HG03342 (cell line): ENCODE measurements around the gene CHSY1.

Experiments
- ATAC-seq: cut with Tn5 transposase; IDR thresholded peaks from one replicate; pipeline ENCODE4 v1.9.1; 2021; ENCODE audit warnings: mild to moderate bottlenecking, moderate library complexity; ENCODE audit not compliant: unreplicated experiment

CHSY1 gene

DNA sequence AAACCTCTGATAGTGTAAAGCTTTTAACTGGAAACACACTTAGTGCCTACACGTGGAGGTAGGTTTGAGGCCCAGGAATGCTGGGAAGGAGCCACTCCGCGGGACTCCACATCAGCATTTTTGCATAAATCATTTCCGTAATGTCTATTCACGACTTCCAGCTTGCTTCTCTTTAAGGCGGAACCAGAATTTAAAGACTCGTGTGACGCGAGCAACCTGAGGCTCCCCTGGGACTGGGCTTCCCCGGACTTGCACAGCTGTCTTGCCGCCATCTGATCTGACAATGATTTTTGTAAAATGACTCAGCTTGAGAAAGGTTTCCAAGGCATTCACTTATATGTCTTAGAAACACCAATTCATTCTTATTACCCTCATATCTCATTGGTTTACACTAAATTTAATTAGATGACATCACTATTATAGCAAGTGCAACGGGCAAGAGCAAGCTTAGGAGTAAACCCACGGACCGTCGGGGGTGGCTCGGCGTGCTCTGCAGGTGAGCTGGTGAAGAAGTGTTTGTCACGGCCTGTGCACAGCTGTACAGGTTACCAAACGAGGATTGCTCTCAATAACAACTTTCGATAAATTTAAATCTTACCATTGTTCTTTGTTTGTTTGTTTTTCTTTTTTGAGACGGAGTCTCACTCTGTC lies 95.2 kb downstream of the CHSY1 start:
- ATAC-seq: peak; percentile 89

DNA sequence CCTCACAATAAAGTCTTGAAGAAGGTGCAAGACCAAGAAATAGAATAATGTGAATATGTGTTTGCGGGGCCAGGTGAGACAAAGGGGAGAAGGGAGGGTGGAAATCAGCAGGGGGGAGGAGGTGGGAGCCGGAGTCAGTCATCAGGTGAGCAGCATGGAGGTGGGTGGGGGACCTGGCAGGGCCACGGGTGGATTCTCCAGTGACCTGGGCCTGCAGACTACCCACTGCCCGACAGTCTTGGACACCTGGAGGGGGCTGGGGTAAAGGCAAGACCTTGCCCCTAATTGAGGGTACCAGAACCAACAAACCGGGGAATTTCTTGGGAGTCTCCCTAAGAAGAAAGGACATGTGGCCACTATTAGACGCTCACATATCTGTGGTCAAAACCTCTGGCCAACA lies 95.8 kb downstream of the CHSY1 start:
- ATAC-seq: peak; percentile 7

DNA sequence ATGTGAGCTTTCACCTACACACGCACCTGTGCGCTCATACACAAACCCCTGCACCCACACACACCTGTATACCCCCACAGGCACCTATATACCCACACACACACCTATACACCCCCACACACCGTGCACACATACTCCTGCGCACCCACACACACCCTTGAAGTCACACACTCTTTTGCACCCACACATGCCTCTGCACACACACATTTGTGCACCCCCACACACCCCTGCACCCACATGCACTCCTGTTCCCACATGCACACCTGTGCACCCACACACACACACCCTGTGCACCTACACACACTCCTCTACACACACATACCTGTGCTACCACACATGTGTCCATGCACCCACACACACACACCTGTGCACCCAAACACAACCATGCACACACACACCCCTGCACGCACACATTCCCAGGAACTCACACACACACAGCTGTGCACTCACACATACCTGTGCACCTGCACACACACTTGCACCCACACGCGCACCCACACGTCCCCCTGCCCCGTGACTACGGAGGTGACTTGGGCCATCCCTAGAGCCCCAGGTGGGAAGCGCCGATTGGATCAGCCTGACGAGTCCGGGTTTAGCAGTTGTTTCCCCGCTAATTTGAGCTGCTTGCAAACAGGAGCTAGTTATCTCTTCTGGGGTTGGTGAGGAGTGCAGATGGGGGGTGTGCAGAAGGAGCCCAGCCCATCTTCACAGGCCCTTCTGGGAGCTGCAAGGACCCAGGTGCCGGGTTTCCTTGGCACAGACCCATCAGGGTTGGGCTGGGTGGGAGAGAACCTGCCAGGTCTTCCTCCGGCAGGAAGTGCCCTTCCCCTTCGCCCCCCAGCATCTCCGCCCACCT lies 97.8 kb downstream of the CHSY1 start:
- no peak for ATAC-seq

DNA sequence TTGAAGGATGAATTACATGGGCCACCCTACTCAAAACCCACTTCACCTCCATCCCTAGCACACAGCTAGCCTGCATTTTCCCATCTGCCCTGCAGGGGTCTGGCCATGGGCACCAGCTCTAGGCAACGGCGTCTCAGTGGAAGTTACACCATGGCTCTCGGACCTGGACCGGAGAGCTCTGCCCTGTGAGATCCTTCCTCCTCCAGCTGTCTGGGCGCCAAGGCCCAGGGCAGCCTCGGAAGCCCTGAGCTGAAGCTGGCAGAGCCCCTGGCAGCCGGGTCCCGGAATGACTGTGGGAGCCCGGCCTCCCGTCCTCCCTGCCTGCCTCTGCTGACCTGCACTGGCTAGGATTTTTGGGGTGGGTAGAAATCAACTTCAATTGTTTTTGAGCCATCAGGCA lies 98.9 kb downstream of the CHSY1 start:
- ATAC-seq: no peak

DNA sequence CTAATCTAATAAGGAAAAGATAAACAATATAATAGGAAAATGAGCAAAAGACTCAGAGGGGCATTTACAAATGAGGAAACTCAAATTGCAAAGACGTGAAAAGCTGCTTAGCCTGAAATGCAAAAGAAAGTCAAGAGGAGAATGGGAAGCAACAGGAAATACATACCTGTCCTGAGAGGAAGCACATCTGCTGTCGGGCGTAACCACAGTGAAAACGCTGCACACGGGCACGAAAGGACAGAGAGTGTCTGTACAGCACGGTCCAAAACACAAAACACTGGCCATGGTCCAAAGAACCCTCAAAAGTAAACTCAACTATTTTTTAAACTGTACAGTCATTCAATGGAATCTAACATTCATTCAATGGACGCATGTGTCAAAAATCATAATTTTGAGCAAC lies 100.6 kb downstream of the CHSY1 start:
- no peak for ATAC-seq

DNA sequence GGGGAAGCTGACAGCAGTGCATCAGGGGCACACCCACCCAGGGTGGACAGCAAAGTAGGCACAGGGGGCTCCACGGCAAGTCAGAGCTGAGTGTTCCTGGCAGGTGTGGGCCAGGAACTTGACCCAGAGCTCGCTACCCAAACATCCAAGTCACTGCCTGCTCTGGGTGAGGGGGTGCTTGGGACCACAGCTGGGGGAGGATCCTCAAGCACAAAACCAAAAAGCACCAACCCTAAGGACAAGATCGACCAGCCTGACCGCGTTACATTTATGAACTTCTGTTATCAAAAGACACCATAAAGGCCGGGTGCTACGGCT lies 101.2 kb downstream of the CHSY1 start:
- no peak for ATAC-seq

DNA sequence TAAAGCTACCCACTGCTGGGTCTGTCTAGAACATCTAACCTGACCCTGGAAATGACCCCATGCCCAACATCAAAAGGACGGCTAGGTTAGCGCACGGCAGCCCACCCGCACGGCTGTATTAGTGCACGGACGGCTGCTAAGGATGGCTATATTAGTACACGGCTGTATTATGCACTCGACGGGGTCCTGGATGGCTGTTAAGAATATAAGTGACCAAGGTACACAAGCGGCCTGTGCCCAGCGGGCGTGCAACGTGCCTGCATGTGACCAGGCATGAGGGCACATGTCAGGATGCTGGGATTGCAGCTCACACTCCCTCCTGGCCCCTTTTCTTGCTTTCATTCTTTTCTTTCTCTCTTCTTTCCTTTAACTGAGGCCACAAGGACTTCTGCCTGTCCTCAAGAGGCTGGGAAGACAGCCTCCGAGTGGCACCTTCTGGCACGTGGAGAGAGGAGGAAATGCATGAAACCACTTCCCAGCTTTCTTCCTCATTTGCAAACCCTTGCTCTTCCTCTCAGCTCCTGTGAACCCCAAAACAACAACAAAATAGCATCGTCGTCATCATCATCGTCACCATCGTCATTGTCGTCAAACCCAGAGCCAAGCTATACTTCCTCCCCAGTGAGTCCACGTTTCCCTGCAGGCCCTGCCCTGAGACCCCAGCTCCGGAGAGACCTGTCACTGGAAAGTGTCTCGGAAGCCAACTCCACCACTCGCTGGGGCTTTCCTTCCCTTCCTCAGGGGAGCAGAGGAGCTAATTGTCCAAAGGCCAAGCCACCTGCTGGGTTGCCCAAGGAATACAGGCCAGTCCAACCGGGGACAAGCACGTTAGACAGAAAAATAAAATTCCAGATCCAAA lies 101.8 kb downstream of the CHSY1 start:
- ATAC-seq: no peak

DNA sequence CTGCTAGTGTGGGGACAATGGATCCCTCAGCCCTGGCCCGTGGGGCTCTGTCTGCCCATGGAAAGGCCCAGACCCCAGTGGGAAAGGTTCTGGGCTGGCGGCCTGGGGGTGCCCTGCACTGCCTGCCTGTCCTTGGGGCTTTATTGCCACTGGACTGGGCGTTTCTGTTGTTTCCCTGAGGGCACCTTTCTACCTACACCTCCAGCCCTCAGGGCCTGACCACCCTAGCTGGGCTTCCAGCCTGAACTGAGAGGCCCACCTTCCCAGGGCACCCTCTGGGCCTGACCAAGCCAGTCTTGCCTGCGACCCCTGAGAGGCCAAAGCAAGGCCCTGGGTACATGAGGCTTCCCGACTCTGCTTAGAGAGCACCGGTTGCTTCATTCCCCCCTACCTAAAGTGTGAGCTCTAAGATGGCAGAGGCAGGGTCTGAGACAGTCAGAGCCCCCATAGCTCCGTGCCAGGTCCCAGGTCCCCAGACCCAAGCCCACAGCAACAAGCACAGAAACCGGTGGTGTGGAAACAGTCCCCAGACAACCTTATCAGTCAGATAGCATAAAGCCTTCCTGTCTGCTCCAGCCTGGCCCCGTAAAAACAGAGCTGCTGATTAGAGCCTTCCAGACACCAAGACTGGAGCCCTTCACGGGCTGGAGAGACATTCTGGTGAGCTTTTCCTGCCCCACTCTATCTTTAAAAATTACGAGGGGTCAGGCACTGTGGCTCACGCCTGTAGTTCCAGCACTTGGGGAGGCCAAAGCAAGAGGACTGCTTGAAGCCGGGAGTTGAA lies 102.8 kb downstream of the CHSY1 start:
- ATAC-seq: no peak

DNA sequence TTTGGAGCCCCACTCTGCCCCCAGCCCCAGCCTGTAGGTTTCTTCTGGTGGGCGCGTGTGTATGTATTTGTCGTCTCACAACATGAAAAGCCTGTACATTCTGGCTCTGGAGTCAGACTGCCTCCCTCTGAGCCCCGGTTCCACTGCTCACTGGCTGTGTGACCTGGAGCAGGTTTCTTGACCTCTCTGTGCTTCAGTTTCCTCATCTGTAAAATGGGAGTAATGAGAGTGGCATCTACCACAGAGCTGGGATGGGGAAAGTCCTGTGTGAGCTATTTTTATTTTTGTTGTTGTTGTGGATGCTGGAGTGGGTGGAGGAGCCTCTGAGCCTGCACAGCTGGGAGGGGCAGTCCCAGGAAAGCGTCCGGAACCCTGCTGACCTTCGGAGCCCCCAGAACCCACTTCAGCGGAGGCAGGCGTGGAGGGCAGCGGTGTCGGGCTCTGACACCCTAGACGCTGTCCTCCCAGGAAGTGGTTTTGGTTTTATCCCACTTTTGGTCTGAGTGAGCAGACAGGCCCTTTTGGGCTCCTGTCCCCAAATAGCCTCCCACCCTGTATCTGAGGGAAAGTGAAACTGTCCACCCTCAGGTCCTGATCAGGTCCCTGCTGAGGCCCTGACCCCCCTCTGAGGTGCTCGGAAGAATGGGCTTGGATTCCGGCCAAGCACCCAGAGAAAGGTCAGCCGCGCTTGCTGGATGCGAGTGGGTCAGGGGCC lies 103.5 kb downstream of the CHSY1 start:
- peak; percentile 58 for ATAC-seq

DNA sequence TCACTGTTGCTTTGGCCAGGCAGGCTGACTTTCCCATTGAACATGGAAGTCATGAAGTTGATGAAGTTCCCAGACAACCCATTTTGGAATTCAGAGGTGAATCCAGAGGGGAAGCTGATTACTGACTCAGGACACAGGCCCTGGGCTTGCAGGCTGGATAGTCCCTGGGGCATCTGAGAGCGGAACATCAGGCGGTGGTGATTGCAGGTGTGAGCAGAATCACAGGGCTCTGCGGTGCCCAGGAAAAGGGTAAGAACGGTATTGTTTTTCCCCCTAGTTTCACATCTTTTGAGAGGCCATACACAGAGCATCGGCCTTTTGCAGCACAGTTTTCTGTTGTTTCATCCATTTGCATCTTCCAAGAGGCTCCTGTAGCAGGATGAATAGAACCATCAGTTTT lies 104.7 kb downstream of the CHSY1 start:
- ATAC-seq: no peak

DNA sequence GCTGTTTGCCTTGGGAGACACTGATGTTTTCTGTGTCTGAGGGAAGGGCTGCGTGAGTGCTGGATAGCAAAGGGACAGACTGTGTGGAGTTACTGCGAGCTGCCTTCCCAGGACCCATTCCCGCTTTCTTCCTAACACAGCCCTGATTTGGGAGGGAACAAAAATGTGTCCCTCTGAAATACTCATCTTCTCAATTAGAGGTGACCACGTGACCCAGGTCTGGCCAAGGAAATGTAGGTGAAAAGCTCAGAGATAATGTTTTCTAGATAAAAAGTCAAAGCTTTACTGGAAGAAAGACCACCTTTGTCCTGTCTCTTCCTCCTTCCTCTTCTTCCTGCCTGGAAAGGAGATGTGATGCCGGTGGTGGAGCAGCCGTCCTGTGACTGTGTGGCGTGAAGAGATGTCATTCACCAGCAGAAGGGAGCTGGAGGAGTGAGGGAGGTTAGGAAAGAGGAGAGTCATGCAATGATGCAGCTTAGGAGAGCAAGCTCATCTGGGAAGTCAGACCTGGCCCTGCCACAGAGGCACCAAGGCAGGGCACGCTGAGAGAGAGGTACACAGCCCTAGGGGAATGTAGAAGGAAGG lies 105.6 kb downstream of the CHSY1 start:
- ATAC-seq: no peak

DNA sequence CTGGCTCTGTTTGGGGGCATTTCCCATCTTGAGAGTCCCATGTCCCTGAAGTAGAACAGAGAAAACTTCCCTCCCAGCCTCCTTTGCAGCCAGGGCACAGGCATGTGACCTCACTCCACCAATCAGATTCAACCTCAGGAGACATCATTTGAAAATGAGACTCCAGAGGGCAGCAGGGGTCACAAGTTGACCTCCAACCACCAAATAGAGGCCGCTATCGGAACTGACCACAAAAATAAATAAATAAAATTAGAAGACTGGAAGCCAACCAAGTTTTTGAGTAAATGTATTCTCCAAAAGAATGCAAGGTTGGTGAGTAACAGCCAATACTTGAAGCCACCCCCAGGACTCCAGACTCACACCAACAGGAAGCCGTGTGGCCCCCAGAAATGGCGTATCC lies 106.5 kb downstream of the CHSY1 start:
- ATAC-seq: no peak

DNA sequence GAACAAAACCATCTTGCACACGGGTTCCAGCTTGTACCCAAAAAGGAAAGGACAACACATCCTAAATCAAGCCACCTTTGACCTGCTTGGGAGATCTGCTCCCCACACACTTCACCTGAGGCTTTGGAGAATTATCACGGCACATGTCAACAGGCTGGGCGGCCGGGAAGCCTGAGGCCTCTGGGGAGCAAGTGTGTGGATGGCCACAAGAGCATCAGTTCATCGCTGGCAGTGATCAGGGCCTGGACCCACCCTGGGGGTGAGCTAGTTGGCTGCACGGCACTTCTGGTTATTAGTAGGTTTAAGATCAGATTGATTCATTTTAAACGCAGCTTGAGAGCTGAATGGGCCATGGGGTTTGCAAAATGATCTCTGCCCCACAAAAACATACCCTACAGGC lies 108.5 kb downstream of the CHSY1 start:
- no peak for ATAC-seq

DNA sequence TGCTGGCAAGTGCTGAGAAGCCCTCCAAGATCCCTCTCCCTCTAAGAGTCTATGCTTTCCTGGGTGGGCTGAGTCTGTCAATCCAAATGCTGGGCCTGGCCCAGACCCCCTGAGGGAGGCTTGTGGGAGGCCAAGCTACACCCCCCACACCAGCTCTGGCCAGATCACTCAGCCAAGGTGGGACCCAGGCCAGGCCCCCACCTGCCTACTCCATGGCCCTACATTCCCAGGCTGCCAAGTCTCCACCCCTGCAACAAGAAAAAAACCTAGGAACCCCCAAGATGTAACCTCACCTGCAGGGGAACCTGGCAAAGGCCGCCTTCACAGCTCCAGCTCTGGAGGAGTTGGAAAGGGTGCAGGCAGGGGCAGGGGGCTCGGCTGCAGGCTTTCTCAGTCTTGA lies 109.1 kb downstream of the CHSY1 start:
- no peak for ATAC-seq

DNA sequence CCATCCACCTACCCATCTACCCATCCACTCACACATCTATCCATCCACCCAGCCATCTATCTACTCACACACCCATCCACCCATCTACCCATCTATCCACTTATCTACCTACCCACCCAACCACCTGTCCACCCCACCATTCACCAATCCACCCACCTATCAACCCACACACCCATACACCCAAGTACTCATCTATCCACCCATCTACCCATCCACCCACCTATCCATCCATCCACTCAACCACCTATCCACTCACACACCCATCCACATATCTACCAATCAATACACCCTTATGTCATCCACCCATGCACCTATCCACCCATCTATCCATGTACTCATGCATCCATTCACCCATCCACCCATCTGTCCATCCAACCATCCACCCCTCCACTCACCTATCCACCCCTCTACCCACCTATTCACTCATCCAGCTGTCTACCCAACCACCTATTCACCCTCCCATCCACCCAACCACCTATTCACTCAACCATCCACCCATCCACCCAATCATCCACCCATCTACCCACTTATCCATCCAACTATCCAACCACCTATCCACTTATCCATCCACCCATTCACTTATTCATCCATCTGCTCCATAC lies 109.8 kb downstream of the CHSY1 start:
- ATAC-seq: no peak

DNA sequence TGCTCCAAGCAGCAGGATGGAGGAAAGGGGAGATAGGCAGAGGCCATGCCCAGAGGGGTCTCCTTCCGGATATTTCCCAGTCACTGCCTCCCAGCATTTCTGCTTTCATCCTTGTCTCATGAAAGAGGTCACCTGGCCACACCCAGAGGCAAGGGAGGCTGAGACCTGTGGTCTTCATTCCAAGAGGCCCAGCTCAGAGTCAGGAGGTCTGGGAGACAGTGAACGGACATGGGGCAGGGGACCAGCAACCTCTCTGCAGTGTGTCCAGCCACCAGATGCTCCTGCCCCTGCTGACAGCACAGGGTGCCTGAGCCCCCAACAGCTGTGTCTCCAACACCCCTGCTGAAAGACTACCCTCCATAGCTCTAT lies 111.2 kb downstream of the CHSY1 start:
- no peak for ATAC-seq

DNA sequence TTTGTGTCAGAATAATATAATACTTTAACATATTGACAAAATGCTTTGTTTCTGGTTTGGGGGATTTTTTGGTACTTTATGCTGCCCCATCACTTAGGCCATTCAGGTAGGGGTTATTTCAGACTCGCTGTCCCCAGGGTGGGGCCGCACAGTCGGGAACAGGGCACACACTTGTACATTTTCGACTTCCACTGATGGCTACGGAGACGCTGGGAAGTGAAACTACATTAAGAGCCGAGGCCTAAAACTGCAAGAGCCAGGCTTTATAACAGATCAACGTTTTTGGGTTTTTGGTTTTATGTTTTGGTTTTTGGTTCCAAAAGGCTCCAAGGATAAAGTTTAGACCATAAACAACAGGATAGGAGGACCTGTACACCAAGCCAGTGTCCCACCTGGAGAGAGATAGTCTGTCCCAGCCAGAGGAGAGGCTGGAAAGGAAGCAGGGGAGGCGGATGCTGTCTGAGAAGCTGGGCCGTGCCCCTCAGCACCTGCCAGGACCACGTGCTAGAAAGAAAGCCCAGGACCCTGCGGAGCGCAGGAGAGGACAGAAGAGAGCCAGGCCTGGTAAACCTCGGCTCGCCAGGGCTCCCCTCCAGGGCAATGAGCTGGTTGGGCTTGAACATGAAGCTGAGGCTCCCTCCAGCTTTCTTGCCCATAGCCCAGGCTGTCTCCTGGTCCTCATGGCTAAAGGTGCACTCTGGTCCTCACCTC lies 111.7 kb downstream of the CHSY1 start:
- ATAC-seq: no peak

DNA sequence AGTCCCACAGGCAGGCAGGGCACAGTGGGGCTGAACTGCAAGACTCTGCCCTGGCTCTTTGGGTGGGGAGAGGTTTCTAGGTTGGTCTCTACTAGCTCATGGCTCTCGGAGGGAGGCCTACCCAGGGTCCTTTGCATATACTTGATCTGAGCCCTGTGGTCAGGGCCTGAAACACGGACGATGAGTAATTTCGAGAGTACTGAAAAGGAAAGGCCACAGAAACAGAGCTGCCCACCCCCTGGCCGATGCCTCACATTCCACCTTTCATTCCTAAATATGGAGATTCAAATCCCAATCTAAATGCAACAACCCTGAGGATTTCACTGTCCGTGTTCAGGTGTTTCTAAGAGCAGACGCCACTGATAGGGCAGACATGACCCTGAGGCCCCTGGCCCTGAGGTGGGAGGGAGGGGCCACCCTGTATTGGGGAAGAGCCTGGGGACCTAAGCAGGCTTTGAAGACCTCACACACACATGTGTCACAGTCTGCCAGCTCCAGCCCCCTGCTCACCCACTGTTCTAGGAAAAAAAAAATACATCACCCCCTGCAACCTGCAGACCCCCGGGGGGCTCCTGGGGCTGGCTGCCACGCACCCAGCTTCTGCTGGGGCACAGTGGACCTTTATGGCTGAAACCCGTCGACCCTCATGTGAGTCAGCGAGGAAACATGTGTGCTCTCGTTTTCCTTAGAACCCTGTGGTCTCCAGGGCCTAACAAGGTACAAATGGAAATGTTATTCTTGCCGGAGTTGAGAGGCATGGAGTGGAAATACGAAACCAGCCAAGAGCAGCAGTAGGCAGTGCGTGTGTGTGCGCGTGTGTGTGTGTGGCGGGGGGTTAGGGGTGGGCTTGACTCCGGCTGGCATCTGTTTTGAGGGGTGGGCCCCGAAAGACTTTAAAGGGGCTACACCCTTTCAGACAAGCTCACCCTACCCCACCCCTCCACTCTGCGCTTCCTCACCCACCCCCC lies 112.7 kb downstream of the CHSY1 start:
- ATAC-seq: peak; percentile 66
